ENCODE measurements around the gene PLS3. TPM values are rescaled to one million over a fixed set of nuclear protein-coding genes. Genes with fewer than 3 reads are reported as not detected.

Gene PLS3
- total and polyA plus RNA-seq, 3 donors from 2014 or later = 26.6 to 49.2 (median 35.4) TPM

- Histone ChIP-seq H3K27ac (no peak overlapping the region), H3K36me3 (ENCODE audit: low read depth, missing control alignments) (no peaks in the 10 kb centered on the region), H3K27me3 (no peaks in the 10 kb centered on the region), H3K9me3 (no peaks in the 10 kb centered on the region), H3K4me1 (no peaks in the 10 kb centered on the region), H3K4me3 (no peak overlapping the region)
- no peak for TF ChIP-seq POLR2A (IDR thresholded peaks at IDR 0.05)
- no peak for TF ChIP-seq CTCF (IDR thresholded peaks at IDR 0.05)
- no peak for DNase-seq
- 83 to 85% methylated on average over 4 of the region's 4 CpGs for WGBS, 2 donors
- intact Hi-C loops (cut with DNase I; ENCODE audit: low total_unique reads) = no loop called here
Observed at GRCh38 chrX:115589419-115589818, 28.4 kb downstream of the PLS3 start.

GRCh38 chrX:115591420-115591819, 30.4 kb downstream of the PLS3 start:
- H3K9me3 ChIP-seq = no peaks in the 10 kb centered on the region
- intact Hi-C loops (cut with DNase I; ENCODE audit: low total_unique reads) = no loop called here
- 80 to 95% methylated on average over 4 of the region's 4 CpGs for WGBS, 2 donors
- TF ChIP-seq POLR2A (IDR thresholded peaks at IDR 0.05) = no peak
- TF ChIP-seq CTCF (IDR thresholded peaks at IDR 0.05) = no peak
- H3K27ac ChIP-seq = no peak overlapping the region
- H3K4me3 ChIP-seq = no peak overlapping the region
- H3K27me3 ChIP-seq = no peaks in the 10 kb centered on the region
- no peaks in the 10 kb centered on the region for H3K36me3 ChIP-seq (ENCODE audit: low read depth, missing control alignments)
- no peak for DNase-seq
- no peaks in the 10 kb centered on the region for H3K4me1 ChIP-seq

GRCh38 chrX:115591856-115592842, 31.2 kb downstream of the PLS3 start:
- TF ChIP-seq CTCF (IDR thresholded peaks at IDR 0.05) (no peak), POLR2A (IDR thresholded peaks at IDR 0.05) (no peak)
- 66 to 71% methylated on average over 11 of the region's 11 CpGs for WGBS, 2 donors
- Histone ChIP-seq H3K4me3 (no peak overlapping the region), H3K4me1 (no peaks in the 10 kb centered on the region), H3K27me3 (no peaks in the 10 kb centered on the region), H3K36me3 (ENCODE audit: low read depth, missing control alignments) (no peaks in the 10 kb centered on the region), H3K27ac (peak overlapping the region in 1 of 2 donors; percentile 48), H3K9me3 (no peaks in the 10 kb centered on the region)
- DNase-seq = no peak
- intact Hi-C loops (cut with DNase I; ENCODE audit: low total_unique reads) = no loop called here

- Histone ChIP-seq H3K4me1 (no peaks in the 10 kb centered on the region), H3K4me3 (no peak overlapping the region), H3K27ac (peak overlapping the region in 1 of 2 donors; percentile 48), H3K27me3 (no peaks in the 10 kb centered on the region), H3K36me3 (ENCODE audit: low read depth, missing control alignments) (no peaks in the 10 kb centered on the region), H3K9me3 (no peaks in the 10 kb centered on the region)
- TF ChIP-seq CTCF (IDR thresholded peaks at IDR 0.05) (no peak), POLR2A (IDR thresholded peaks at IDR 0.05) (no peak)
- DNase-seq = peak; percentile 52
- 11 to 28% methylated on average over 8 of the region's 8 CpGs for WGBS, 2 donors
- intact Hi-C loops (cut with DNase I; ENCODE audit: low total_unique reads) = no loop called here
Observed at GRCh38 chrX:115592997-115593734, 32.2 kb downstream of the PLS3 start.
